GM19467 (cell line): ENCODE results near the gene JPH3.
"Not testable (repeated sequence)": the region's sequence is repeated elsewhere in the genome, so short reads cannot be mapped to it uniquely, and the experiment has no call there.

Source experiments
- ATAC-seq: cut with Tn5 transposase; IDR thresholded peaks from one replicate; pipeline ENCODE4 v1.9.1; 2021; ENCODE audit warnings: mild to moderate bottlenecking, moderate library complexity; ENCODE audit not compliant: unreplicated experiment

Gene JPH3

GRCh38 chr16:87708881-87709638 lies 106.8 kb downstream of the JPH3 start:
- ATAC-seq, result no peak

GRCh38 chr16:87709677-87710076 lies 107.4 kb downstream of the JPH3 start:
- no peak for ATAC-seq

GRCh38 chr16:87710887-87711286 lies 108.6 kb downstream of the JPH3 start:
- ATAC-seq, result no peak

GRCh38 chr16:87712184-87712762 lies 110.0 kb downstream of the JPH3 start:
- no peak for ATAC-seq

GRCh38 chr16:87713451-87714229 lies 111.3 kb downstream of the JPH3 start:
- no peak for ATAC-seq

GRCh38 chr16:87715231-87715630 lies 112.9 kb downstream of the JPH3 start:
- ATAC-seq, result no peak

GRCh38 chr16:87715658-87716057 lies 113.3 kb downstream of the JPH3 start:
- no peak for ATAC-seq

- ATAC-seq, result not testable (repeated sequence)
Measured at GRCh38 chr16:87718831-87719230, 116.5 kb downstream of the JPH3 start.

- ATAC-seq, result no peak
Measured at GRCh38 chr16:87720446-87720845, 118.1 kb downstream of the JPH3 start.

- ATAC-seq, result no peak
Measured at GRCh38 chr16:87721622-87722585, 119.6 kb downstream of the JPH3 start.

- ATAC-seq, result no peak
Measured at GRCh38 chr16:87722590-87723225, 120.4 kb downstream of the JPH3 start.

GRCh38 chr16:87723226-87723623 lies 120.9 kb downstream of the JPH3 start:
- ATAC-seq, result no peak

- ATAC-seq, result peak; percentile 37
Measured at GRCh38 chr16:87724490-87725291, 122.4 kb downstream of the JPH3 start.

- ATAC-seq, result no peak
Measured at GRCh38 chr16:87725596-87726235, 123.4 kb downstream of the JPH3 start.

GRCh38 chr16:87726577-87726976 lies 124.3 kb downstream of the JPH3 start:
- ATAC-seq, result not testable (repeated sequence)

GRCh38 chr16:87727346-87727745 lies 125.0 kb downstream of the JPH3 start:
- ATAC-seq, result no peak

GRCh38 chr16:87728026-87728425 lies 125.7 kb downstream of the JPH3 start:
- ATAC-seq, result no peak

- ATAC-seq, result no peak
Measured at GRCh38 chr16:87729266-87729954, 127.1 kb downstream of the JPH3 start.
